Measurements from ENCODE around the gene HRNR. TPM values are rescaled to one million over a fixed set of nuclear protein-coding genes. Genes with fewer than 3 reads are reported as not detected.
"Not testable (repeated sequence)": the region's sequence is repeated elsewhere in the genome, so short reads cannot be mapped to it uniquely, and the experiment has no call there.

The HRNR gene
- total RNA-seq, 1 experiment from 2014 or later: not detected

DNA sequence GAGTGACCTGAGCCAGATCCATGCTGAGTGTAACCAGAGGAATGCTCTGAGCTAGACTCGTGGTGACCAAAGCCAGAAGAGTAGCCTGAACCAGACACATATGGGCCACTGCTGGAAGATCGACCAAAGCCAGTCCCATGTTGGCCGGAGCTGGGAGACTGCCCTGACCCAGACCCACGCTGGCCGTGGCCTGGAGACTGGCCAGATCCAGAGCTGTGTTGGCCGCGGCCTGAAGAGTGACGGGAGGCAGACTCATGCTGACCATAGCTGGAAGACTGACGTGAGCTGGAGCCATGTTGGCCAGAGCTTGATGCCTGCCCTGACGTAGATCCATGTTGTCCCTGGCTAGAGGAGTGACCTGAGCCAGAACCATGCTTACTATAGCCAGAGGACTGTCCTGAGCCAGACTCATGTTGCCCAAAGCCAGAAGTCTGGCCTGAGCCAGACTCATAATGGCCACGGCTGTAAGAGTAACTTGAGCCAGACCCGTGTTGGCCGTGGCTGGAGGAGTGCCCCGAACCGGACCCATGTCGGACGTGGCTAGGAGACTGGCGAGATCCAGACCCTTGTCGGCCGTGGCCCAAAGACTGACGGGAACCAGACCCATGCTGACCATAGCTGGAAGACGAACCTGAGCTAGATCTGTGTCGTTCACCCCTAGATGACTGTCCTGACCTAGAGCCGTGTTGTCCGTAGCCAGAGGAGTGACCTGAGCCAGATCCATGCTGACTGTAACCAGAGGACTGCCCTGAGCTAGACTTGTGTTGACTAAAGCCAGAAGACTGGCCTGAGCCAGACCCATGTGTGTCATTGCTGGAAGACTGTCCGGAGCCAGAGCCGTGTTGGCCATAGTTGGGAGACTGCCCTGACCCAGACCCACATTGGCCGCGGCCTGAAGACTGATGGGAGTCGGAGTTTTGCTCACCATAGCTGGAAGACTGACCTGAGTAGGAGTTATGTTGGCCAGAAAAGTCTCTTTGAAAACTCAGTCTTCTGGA is 3.5 kb downstream of the HRNR start:
- intact Hi-C loops (cut with micrococcal nuclease): no loop called here
- H3K79me2 ChIP-seq (ENCODE audit: low read length): no peaks in the 10 kb centered on the region
- 0 out of 2 replicates have a peak, but pooled peaks cover 3% of the 10 kb centered on the region for H3K27me3 ChIP-seq (ENCODE audit: low read length)
- no peak overlapping the region for H3K9ac ChIP-seq (ENCODE audit: low read length)
- ChIA-PET POLR2A (ENCODE audit: unreplicated experiment) (no interaction called here), CTCF (no interaction called here)
- ATAC-seq (no peak), DNase-seq (no peak)
- no peaks in the 10 kb centered on the region for H3K36me3 ChIP-seq (ENCODE audit: low read depth, low read length)
- no peaks in the 10 kb centered on the region for H3F3A ChIP-seq (ENCODE audit: low read length, unreplicated experiment)
- H3K4me2 ChIP-seq (ENCODE audit: low read length): no peak overlapping the region
- no peak overlapping the region for H2AFZ ChIP-seq (ENCODE audit: low read length)
- H3K4me3 ChIP-seq (ENCODE audit: low read length): no peak overlapping the region
- TF ChIP-seq, protein P1, sequence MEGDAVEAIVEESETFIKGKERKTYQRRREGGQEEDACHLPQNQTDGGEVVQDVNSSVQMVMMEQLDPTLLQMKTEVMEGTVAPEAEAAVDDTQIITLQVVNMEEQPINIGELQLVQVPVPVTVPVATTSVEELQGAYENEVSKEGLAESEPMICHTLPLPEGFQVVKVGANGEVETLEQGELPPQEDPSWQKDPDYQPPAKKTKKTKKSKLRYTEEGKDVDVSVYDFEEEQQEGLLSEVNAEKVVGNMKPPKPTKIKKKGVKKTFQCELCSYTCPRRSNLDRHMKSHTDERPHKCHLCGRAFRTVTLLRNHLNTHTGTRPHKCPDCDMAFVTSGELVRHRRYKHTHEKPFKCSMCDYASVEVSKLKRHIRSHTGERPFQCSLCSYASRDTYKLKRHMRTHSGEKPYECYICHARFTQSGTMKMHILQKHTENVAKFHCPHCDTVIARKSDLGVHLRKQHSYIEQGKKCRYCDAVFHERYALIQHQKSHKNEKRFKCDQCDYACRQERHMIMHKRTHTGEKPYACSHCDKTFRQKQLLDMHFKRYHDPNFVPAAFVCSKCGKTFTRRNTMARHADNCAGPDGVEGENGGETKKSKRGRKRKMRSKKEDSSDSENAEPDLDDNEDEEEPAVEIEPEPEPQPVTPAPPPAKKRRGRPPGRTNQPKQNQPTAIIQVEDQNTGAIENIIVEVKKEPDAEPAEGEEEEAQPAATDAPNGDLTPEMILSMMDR (conservative IDR thresholded peaks at IDR 0.05; ENCODE audit: low read depth, low read length): no peak
- TF ChIP-seq EZH2phosphoT487 (IDR thresholded peaks at IDR 0.05; ENCODE audit: borderline replicate concordance, low read length) (no peak), EZH2 (IDR thresholded peaks at IDR 0.05; ENCODE audit: low read length, unreplicated experiment) (no peak)
- H3K4me1 ChIP-seq (ENCODE audit: insufficient read depth, low read length): no peaks in the 10 kb centered on the region
- no peaks in the 10 kb centered on the region for H3K9me2 ChIP-seq (replicated peaks; ENCODE audit: low read length)
- H3K27ac ChIP-seq (ENCODE audit: low read length): no peak overlapping the region
- H3K9me3 ChIP-seq (ENCODE audit: low read length): no peaks in the 10 kb centered on the region
- no TSS peak for BruUV-seq (replicated peaks)
- no peaks in the 10 kb centered on the region for H4K20me1 ChIP-seq (ENCODE audit: low read length)

DNA sequence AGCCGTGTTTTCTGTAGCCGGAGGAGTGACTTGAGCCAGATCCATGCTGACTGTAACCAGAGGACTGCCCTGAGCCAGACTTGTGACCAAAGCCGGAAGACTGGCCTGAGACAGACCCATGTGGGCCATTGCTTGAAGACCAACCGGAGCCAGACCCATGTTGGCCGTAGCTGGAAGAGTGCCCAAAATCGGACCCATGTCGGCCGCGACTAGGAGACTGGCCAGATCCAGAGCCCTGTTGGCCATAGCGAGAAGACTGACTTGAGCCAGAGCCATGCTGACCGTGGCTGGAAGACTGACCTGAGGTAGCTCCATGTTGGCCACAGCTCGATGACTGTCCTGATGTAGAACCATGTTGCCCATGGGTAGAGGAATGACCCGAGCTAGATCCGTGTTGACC is 4.6 kb downstream of the HRNR start:
- H3K9me3 ChIP-seq (ENCODE audit: low read length); H3K79me2 ChIP-seq (ENCODE audit: low read length); ATAC-seq; H3K27me3 ChIP-seq (ENCODE audit: low read length); H3K27ac ChIP-seq (ENCODE audit: low read length); H3K4me3 ChIP-seq (ENCODE audit: low read length); H3F3A ChIP-seq (ENCODE audit: low read length, unreplicated experiment); BruUV-seq (replicated peaks); intact Hi-C loops (cut with micrococcal nuclease); H3K9ac ChIP-seq (ENCODE audit: low read length); H2AFZ ChIP-seq (ENCODE audit: low read length); H3K4me2 ChIP-seq (ENCODE audit: low read length); H3K36me3 ChIP-seq (ENCODE audit: low read depth, low read length); H3K9me2 ChIP-seq (replicated peaks; ENCODE audit: low read length); CTCF ChIA-PET; H3K4me1 ChIP-seq (ENCODE audit: insufficient read depth, low read length); POLR2A ChIA-PET (ENCODE audit: unreplicated experiment); DNase-seq; H4K20me1 ChIP-seq (ENCODE audit: low read length): not testable (repeated sequence)

DNA sequence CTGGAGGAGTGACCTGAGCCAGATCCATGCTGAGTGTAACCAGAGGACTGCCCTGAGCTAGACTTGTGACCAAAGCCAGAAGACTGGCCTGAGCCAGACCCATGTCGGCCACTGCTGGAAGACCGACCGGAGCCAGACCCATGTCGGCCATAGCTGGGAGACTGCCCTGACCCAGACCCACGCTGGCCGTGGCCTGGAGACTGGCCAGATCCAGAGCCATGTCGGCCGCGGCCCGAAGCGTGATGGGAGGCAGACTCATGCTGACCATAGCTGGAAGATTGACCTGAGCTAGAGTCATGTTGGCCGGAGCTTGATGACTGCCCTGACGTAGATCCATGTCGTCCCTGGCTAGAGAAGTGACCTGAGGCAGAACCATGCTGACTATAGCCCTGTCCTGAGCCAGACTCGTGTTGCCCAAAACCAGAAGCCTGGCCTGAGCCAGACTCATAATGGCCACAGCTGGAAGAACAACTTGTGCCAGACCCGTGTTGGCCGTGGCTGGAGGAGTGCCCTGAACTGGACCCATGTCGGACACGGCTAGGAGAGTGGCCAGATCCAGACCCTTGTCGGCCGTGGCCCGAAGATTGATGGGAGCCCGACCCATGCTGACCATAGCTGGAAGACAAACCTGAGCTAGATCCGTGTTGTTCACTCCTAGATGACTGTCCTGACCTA is 5.1 kb downstream of the HRNR start:
- ATAC-seq (no peak), DNase-seq (no peak)
- H3K9me2 ChIP-seq (replicated peaks; ENCODE audit: low read length): no peaks in the 10 kb centered on the region
- CTCF ChIA-PET: no interaction called here
- intact Hi-C loops (cut with micrococcal nuclease): no loop called here
- H3F3A ChIP-seq (ENCODE audit: low read length, unreplicated experiment): no peaks in the 10 kb centered on the region
- TF ChIP-seq, protein P1 (conservative IDR thresholded peaks at IDR 0.05; ENCODE audit: low read depth, low read length): no peak
- TF ChIP-seq EZH2phosphoT487 (IDR thresholded peaks at IDR 0.05; ENCODE audit: borderline replicate concordance, low read length): no peak
- no peak for TF ChIP-seq EZH2 (IDR thresholded peaks at IDR 0.05; ENCODE audit: low read length, unreplicated experiment)
- no peak overlapping the region for H2AFZ ChIP-seq (ENCODE audit: low read length)
- H4K20me1 ChIP-seq (ENCODE audit: low read length): no peaks in the 10 kb centered on the region
- POLR2A ChIA-PET (ENCODE audit: unreplicated experiment): no interaction called here
- H3K79me2 ChIP-seq (ENCODE audit: low read length): no peaks in the 10 kb centered on the region
- H3K27ac ChIP-seq (ENCODE audit: low read length): no peak overlapping the region
- no peak overlapping the region for H3K4me2 ChIP-seq (ENCODE audit: low read length)
- no peaks in the 10 kb centered on the region for H3K9me3 ChIP-seq (ENCODE audit: low read length)
- BruUV-seq (replicated peaks): no TSS peak
- no peaks in the 10 kb centered on the region for H3K36me3 ChIP-seq (ENCODE audit: low read depth, low read length)
- 0 out of 2 replicates have a peak, but pooled peaks cover 3% of the 10 kb centered on the region for H3K27me3 ChIP-seq (ENCODE audit: low read length)
- no peaks in the 10 kb centered on the region for H3K4me1 ChIP-seq (ENCODE audit: insufficient read depth, low read length)
- no peak overlapping the region for H3K9ac ChIP-seq (ENCODE audit: low read length)
- no peak overlapping the region for H3K4me3 ChIP-seq (ENCODE audit: low read length)

DNA sequence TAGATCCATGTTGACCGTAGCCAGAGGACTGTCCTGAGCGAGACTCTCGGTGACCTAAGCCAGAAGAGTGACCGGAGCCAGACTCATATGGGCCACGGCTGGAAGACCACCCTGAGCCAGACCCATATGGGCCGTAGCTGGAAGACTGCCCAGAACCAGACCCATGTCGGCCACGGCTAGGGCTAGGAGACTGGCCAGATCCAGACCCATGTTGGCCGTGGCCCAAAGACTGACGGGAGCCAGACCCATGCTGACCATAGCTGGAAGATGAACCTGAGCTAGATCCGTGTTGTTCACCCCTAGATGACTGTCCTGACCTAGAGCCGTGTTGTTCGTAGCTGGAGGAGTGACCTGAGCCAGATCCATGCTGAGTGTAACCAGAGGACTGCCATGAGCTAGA is 8.4 kb downstream of the HRNR start:
- H3K4me2 ChIP-seq (ENCODE audit: low read length); DNase-seq; H3K4me3 ChIP-seq (ENCODE audit: low read length); H3K36me3 ChIP-seq (ENCODE audit: low read depth, low read length); H4K20me1 ChIP-seq (ENCODE audit: low read length); BruUV-seq (replicated peaks); intact Hi-C loops (cut with micrococcal nuclease); CTCF ChIA-PET; H3K4me1 ChIP-seq (ENCODE audit: insufficient read depth, low read length); H3K27me3 ChIP-seq (ENCODE audit: low read length); H3K9ac ChIP-seq (ENCODE audit: low read length); ATAC-seq; H3K9me3 ChIP-seq (ENCODE audit: low read length); H3K27ac ChIP-seq (ENCODE audit: low read length); POLR2A ChIA-PET (ENCODE audit: unreplicated experiment); H2AFZ ChIP-seq (ENCODE audit: low read length); H3K9me2 ChIP-seq (replicated peaks; ENCODE audit: low read length); H3F3A ChIP-seq (ENCODE audit: low read length, unreplicated experiment); H3K79me2 ChIP-seq (ENCODE audit: low read length): not testable (repeated sequence)

DNA sequence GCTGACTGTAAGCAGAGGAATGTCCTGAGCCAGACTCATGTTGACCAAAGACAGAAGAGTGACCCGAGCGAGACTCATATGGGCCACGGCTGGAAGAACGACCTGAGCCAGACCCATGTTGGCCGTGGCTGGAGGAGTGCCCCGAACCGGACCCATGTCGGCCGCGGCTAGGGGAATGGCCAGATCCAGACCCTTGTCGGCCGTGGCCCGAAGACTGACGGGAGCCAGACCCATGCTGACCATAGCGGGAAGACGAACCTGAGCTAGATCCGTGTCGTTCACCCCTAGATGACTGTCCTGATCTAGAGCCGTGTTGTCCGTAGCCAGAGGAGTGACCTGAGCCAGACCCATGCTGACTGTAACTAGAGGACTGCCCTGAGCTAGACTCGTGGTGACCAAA is 9.1 kb downstream of the HRNR start:
- H3K27me3 ChIP-seq (ENCODE audit: low read length); H2AFZ ChIP-seq (ENCODE audit: low read length); H3K4me3 ChIP-seq (ENCODE audit: low read length); H3K27ac ChIP-seq (ENCODE audit: low read length); H3K4me2 ChIP-seq (ENCODE audit: low read length); BruUV-seq (replicated peaks); H3F3A ChIP-seq (ENCODE audit: low read length, unreplicated experiment); H3K9me3 ChIP-seq (ENCODE audit: low read length); H3K9ac ChIP-seq (ENCODE audit: low read length); intact Hi-C loops (cut with micrococcal nuclease); DNase-seq; ATAC-seq; H3K36me3 ChIP-seq (ENCODE audit: low read depth, low read length); POLR2A ChIA-PET (ENCODE audit: unreplicated experiment); H3K79me2 ChIP-seq (ENCODE audit: low read length); H4K20me1 ChIP-seq (ENCODE audit: low read length); H3K9me2 ChIP-seq (replicated peaks; ENCODE audit: low read length); H3K4me1 ChIP-seq (ENCODE audit: insufficient read depth, low read length); CTCF ChIA-PET: not testable (repeated sequence)

Measured in PC-3 (cell line).